Measurements from ENCODE around the gene CHRM2.

DNA sequence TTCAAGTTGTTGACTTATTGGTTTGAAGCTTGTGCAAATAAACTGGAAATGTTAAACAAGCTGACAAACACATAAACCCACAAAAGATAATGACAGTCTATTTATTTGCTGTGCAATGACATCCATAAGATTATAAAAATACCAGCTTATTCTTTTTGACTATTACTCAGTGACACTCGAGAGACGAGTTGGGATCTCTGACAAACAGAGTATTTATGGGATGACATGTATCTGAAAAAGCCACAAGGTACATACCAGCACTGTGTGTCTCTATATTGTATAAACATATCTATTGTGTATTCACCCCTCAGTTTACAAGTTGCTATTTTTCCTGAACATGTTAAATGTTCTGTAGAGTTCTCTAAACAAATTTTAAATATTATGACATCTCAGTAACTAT lies 88.9 kb downstream of the CHRM2 start:
- TF ChIP-seq ELF1 (IDR thresholded peaks at IDR 0.05; ENCODE audit: borderline replicate concordance, low read depth) (no peak), CEBPB (IDR thresholded peaks at IDR 0.05; ENCODE audit: low read depth) (no peak), POLR2AphosphoS5 (IDR thresholded peaks at IDR 0.05; ENCODE audit: low read depth, low read length) (no peak), POLR2A (IDR thresholded peaks at IDR 0.05; ENCODE audit: borderline replicate concordance, extremely low read depth, insufficient read depth, insufficient read length) (no peak), SP1 (IDR thresholded peaks at IDR 0.05; ENCODE audit: low read depth) (no peak), SIN3A (IDR thresholded peaks at IDR 0.05; ENCODE audit: low read depth) (no peak), EGR1 (IDR thresholded peaks at IDR 0.05; ENCODE audit: low read depth) (no peak)
- TF ChIP-seq, protein P1, sequence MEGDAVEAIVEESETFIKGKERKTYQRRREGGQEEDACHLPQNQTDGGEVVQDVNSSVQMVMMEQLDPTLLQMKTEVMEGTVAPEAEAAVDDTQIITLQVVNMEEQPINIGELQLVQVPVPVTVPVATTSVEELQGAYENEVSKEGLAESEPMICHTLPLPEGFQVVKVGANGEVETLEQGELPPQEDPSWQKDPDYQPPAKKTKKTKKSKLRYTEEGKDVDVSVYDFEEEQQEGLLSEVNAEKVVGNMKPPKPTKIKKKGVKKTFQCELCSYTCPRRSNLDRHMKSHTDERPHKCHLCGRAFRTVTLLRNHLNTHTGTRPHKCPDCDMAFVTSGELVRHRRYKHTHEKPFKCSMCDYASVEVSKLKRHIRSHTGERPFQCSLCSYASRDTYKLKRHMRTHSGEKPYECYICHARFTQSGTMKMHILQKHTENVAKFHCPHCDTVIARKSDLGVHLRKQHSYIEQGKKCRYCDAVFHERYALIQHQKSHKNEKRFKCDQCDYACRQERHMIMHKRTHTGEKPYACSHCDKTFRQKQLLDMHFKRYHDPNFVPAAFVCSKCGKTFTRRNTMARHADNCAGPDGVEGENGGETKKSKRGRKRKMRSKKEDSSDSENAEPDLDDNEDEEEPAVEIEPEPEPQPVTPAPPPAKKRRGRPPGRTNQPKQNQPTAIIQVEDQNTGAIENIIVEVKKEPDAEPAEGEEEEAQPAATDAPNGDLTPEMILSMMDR (IDR thresholded peaks at IDR 0.05 in 2 of 3, conservative IDR thresholded peaks at IDR 0.05 in 1 of 3; ENCODE audit: borderline replicate concordance in 1 of 3, insufficient read depth in 1 of 3, low read depth in 2 of 3, low read length in 2 of 3): no peak
- TF ChIP-seq, protein P2, sequence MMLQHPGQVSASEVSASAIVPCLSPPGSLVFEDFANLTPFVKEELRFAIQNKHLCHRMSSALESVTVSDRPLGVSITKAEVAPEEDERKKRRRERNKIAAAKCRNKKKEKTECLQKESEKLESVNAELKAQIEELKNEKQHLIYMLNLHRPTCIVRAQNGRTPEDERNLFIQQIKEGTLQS (IDR thresholded peaks at IDR 0.05): no peak
- TF ChIP-seq, protein P3, sequence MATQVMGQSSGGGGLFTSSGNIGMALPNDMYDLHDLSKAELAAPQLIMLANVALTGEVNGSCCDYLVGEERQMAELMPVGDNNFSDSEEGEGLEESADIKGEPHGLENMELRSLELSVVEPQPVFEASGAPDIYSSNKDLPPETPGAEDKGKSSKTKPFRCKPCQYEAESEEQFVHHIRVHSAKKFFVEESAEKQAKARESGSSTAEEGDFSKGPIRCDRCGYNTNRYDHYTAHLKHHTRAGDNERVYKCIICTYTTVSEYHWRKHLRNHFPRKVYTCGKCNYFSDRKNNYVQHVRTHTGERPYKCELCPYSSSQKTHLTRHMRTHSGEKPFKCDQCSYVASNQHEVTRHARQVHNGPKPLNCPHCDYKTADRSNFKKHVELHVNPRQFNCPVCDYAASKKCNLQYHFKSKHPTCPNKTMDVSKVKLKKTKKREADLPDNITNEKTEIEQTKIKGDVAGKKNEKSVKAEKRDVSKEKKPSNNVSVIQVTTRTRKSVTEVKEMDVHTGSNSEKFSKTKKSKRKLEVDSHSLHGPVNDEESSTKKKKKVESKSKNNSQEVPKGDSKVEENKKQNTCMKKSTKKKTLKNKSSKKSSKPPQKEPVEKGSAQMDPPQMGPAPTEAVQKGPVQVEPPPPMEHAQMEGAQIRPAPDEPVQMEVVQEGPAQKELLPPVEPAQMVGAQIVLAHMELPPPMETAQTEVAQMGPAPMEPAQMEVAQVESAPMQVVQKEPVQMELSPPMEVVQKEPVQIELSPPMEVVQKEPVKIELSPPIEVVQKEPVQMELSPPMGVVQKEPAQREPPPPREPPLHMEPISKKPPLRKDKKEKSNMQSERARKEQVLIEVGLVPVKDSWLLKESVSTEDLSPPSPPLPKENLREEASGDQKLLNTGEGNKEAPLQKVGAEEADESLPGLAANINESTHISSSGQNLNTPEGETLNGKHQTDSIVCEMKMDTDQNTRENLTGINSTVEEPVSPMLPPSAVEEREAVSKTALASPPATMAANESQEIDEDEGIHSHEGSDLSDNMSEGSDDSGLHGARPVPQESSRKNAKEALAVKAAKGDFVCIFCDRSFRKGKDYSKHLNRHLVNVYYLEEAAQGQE (IDR thresholded peaks at IDR 0.05; ENCODE audit: low read depth): no peak
- TF ChIP-seq, protein P4, sequence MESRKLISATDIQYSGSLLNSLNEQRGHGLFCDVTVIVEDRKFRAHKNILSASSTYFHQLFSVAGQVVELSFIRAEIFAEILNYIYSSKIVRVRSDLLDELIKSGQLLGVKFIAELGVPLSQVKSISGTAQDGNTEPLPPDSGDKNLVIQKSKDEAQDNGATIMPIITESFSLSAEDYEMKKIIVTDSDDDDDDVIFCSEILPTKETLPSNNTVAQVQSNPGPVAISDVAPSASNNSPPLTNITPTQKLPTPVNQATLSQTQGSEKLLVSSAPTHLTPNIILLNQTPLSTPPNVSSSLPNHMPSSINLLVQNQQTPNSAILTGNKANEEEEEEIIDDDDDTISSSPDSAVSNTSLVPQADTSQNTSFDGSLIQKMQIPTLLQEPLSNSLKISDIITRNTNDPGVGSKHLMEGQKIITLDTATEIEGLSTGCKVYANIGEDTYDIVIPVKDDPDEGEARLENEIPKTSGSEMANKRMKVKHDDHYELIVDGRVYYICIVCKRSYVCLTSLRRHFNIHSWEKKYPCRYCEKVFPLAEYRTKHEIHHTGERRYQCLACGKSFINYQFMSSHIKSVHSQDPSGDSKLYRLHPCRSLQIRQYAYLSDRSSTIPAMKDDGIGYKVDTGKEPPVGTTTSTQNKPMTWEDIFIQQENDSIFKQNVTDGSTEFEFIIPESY (IDR thresholded peaks at IDR 0.05; ENCODE audit: extremely low read depth, insufficient replicate concordance, low read length): no peak
- TF ChIP-seq, protein P5, sequence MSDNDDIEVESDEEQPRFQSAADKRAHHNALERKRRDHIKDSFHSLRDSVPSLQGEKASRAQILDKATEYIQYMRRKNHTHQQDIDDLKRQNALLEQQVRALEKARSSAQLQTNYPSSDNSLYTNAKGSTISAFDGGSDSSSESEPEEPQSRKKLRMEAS (IDR thresholded peaks at IDR 0.05): no peak
